HG02943 (cell line): Measurements from ENCODE around the gene TMEM190.
"Not testable (repeated sequence)": the region's sequence is repeated elsewhere in the genome, so short reads cannot be mapped to it uniquely, and the experiment has no call there.

Experiments used
- ATAC-seq: cut with Tn5 transposase; IDR thresholded peaks from one replicate; pipeline ENCODE4 v1.9.1; 2021; ENCODE audit warnings: mild to moderate bottlenecking, low read depth, moderate library complexity; ENCODE audit not compliant: unreplicated experiment

TMEM190 gene

GRCh38 chr19:55418185-55418584 lies 41.6 kb downstream of the TMEM190 start:
- ATAC-seq = no peak

- no peak for ATAC-seq
These were observed 42.5 kb downstream of the TMEM190 start for GRCh38 chr19:55419103-55419502.

- no peak for ATAC-seq
These were observed 43.1 kb downstream of the TMEM190 start for GRCh38 chr19:55419624-55420236.

GRCh38 chr19:55421281-55421680 lies 44.7 kb downstream of the TMEM190 start:
- ATAC-seq = not testable (repeated sequence)

GRCh38 chr19:55423225-55424005 lies 46.8 kb downstream of the TMEM190 start:
- no peak for ATAC-seq

GRCh38 chr19:55424518-55424917 lies 47.9 kb downstream of the TMEM190 start:
- no peak for ATAC-seq

- no peak for ATAC-seq
These were observed 49.4 kb downstream of the TMEM190 start for GRCh38 chr19:55426042-55426441.
